Subcutaneous abdominal adipose tissue (tissue), 5 donors: ENCODE data around the gene SLC30A3.
"Not testable (repeated sequence)": the region's sequence is repeated elsewhere in the genome, so short reads cannot be mapped to it uniquely, and the experiment has no call there.

Source experiments
- H3K27ac ChIP-seq: one replicate; pipeline ENCODE4 v1.7.0; 2013; ENCODE audit warnings: low read depth, mild to moderate bottlenecking, inconsistent platforms, low read length, moderate library complexity
- H3K27me3 ChIP-seq, 5 donors: one replicate each; pipeline ENCODE4 v1.7.0; 2013; ENCODE audit warnings: low read length in 5 of 5, inconsistent platforms in 1 of 5; ENCODE audit not compliant: control insufficient read depth in 5 of 5, insufficient read depth in 4 of 5
- H3K36me3 ChIP-seq, 5 donors: one replicate each; pipeline ENCODE4 v1.7.0; 2013; ENCODE audit warnings: low read length in 5 of 5; ENCODE audit not compliant: control insufficient read depth in 5 of 5, insufficient read depth in 5 of 5
- H3K4me1 ChIP-seq, 5 donors: one replicate each; pipeline ENCODE4 v1.7.0; 2013; ENCODE audit warnings: low read length in 5 of 5, mild to moderate bottlenecking in 3 of 5, moderate library complexity in 1 of 5; ENCODE audit not compliant: control insufficient read depth in 5 of 5, insufficient read depth in 5 of 5
- H3K4me3 ChIP-seq, 5 donors: one replicate each; pipeline ENCODE4 v1.7.0; 2013; ENCODE audit warnings: low read length in 5 of 5, low read depth in 1 of 5
- H3K9ac ChIP-seq, 5 donors: one replicate each; pipeline ENCODE4 v1.7.0; 2013; ENCODE audit warnings: low read length in 5 of 5, mild to moderate bottlenecking in 4 of 5, moderate library complexity in 3 of 5
- H3K9me3 ChIP-seq, 5 donors: one replicate each; pipeline ENCODE4 v1.7.0; 2013; ENCODE audit warnings: low read length in 5 of 5; ENCODE audit not compliant: control insufficient read depth in 5 of 5
- donor health status: healthy.
- donor health status: healthy.
- donor health status: healthy.
- donor health status: healthy.
- donor health status: healthy.

Gene SLC30A3

DNA sequence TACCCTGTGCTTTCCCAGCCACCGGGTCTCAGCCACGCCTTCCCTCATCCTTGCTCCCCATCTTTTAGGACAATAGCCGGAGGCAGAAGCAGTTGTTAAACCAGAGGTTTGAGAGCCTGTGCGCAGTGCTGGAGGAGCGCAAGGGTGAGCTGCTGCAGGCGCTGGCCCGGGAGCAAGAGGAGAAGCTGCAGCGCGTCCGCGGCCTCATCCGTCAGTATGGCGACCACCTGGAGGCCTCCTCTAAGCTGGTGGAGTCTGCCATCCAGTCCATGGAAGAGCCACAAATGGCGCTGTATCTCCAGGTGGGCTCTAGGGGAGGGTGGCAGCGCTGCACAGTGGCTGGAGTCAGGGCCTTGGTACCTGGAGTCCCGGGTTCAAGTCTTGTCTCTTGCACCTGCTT lies 42.7 kb upstream of the SLC30A3 start:
- H3K4me1 ChIP-seq, result peaks cover 4 to 31% (median 23%) of the 10 kb centered on the region in 5 donors
- H3K27ac ChIP-seq, result no peak overlapping the region

DNA sequence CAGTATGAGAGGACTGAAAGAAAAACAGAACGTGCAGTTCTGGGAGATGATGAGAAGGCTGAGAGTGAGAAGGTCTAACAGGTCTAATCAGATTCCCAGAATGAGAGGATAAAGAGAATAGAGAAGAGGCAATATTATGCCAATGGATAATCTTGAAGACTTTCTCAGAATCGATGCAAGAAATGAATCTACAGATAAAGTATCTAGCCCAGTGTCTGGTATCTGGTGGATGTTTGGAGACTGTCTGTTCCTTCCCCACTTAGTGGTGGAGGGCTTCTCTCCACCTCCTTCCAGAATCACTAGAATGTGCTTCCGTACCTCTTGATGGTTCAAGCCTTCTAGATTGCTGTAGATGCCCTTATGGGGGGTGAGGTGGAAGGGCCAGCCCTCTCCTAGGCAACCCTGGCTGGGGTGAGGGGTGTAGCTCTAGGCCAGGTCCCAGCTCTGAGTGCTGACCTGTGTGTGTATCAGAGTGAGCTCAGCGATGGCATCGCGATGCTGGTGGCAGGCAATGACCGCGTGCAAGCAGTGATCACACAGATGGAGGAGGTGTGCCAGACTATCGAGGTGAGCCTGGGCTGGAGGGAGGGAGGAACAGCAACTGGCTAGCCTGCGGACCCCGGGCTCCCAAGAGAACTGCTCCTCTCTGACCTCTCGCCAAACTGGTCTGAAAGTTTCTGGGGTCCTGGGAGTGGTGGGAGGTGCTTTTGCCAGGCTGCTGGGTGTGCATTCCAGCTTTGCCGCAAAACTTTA lies 41.8 kb upstream of the SLC30A3 start:
- no peaks in the 10 kb centered on the region for H3K9me3 ChIP-seq
- H3K27ac ChIP-seq, result no peak overlapping the region
- H3K27me3 ChIP-seq, result peaks cover 27 to 40% (median 35%) of the 10 kb centered on the region in 5 donors
- H3K4me3 ChIP-seq, result no peak overlapping the region
- peaks cover 4 to 31% (median 23%) of the 10 kb centered on the region in 5 donors for H3K4me1 ChIP-seq
- no peak overlapping the region for H3K9ac ChIP-seq
- H3K36me3 ChIP-seq, result peaks cover 0 to 9% (median 4%) of the 10 kb centered on the region in 5 donors

More for the DNA sequence above, 42.7 kb upstream of the SLC30A3 start:
- Histone ChIP-seq H3K4me3 (no peak overlapping the region), H3K36me3 (peaks cover 0 to 15% (median 6%) of the 10 kb centered on the region in 5 donors), H3K27me3 (peaks cover 27 to 40% (median 35%) of the 10 kb centered on the region in 5 donors), H3K9ac (no peak overlapping the region), H3K9me3 (no peaks in the 10 kb centered on the region)

DNA sequence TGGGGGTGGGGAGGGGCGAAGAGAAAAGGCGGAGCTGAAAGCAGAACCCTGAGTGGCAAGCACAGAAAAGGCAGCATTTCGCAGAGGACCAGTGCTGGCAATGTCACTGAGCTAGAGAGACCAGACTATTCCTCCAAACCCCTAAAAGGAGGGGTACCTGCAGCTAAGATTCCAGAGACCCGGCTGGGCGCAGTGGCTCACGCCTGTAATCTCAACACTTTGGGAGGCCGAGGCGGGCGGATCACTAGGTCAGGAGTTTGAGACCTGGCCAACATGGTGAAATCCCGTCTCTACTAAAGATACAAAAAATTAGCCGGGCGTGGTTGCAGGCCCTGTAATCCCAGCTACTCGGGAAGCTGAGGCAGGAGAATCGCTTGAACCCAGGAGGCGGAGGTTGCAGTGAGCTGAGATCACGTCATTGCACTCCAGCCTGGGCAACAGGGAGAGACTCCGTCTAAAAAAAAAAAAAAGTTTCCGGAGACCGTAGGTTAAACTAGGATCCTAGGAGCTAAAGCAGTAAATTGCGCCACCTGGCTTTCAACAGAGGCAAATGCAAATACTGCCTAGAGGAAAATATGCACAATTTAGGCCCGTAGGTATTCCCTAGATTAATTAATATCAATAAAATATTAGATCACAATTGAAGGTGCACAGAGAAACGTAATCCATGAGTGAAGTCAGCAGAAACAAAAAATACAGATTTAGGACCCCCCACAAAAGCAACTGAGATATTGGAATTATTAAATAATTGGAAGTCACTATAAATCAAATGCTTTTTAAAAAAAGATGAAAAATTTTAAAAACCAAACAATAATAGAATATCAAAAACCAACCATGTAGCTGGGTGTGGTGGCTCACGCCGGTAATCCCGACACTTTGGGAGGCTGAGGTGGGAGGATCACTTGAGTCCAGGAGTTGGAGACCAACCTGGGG lies 40.5 kb upstream of the SLC30A3 start:
- H3K4me1 ChIP-seq, result peaks cover 1 to 28% (median 22%) of the 10 kb centered on the region in 5 donors
- H3K27ac ChIP-seq, result no peak overlapping the region
- peak overlapping the region; percentile 42 to 59 (median 55) for H3K4me3 ChIP-seq
- peaks cover 24 to 38% (median 34%) of the 10 kb centered on the region in 5 donors for H3K27me3 ChIP-seq
- no peaks in the 10 kb centered on the region for H3K36me3 ChIP-seq
- H3K9ac ChIP-seq, result peak overlapping the region in 4 of 5 donors; percentile 15 to 69 (median 58)
- H3K9me3 ChIP-seq, result no peaks in the 10 kb centered on the region

DNA sequence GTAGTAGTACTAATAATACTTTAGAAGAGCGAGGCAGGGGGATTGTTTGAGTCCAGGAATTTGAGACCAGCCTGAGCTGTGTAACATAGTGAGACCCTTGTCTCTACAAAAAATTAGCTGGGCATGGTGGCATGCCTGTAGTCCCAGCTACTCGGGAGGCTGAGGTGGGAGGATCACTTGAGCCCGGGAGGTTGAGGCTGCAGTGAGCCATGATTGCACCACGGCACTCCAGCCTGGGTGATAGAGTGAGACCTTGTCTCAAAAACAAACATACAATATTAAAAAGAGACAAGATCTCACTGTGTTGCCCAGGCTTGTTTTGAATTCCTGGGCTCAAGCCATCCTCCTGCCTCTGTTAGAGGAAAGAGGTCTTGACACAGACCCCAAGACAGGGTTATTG lies 37.8 kb upstream of the SLC30A3 start:
- not testable (repeated sequence) for H3K27ac ChIP-seq, H3K36me3 ChIP-seq

DNA sequence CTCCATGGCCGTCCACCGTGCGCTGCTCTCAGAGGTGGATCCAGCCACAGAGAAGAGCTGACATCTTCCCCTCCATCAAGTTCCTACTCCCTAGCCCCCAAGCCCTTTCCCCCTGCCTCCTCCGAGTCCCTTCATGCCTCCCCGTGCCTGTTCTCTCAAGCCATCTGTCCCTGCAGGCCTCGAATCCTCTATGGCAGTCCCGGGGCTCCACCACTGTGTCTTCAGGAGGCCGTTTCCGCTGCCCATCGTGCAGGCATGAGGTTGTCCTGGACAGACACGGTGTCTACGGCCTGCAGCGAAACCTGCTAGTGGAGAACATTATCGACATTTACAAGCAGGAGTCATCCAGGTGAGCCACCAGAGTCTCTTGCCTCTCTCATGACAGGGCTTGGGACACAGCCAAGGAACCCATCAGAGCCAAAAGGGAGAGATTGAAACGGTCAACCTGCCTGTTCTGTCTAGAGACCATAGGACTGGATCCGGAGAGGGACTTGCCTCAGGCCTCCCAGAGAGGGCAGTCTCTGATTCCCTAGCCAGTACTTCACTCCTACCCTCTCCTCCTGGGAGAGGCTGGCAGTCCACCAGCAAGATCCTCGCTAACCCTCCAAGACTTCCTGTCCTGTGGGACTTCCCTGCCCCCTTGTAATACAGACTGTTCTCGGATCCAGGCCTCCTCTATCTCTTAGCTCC lies 35.7 kb upstream of the SLC30A3 start:
- Histone ChIP-seq H3K9me3 (no peaks in the 10 kb centered on the region), H3K36me3 (no peaks in the 10 kb centered on the region), H3K4me3 (no peak overlapping the region), H3K9ac (no peak overlapping the region), H3K27ac (no peak overlapping the region), H3K4me1 (peaks cover 0 to 5% (median 4%) of the 10 kb centered on the region in 5 donors), H3K27me3 (peaks cover 0 to 9% (median 5%) of the 10 kb centered on the region in 5 donors)

More for the DNA sequence above, 37.8 kb upstream of the SLC30A3 start:
- not testable (repeated sequence) for H3K9ac ChIP-seq, H3K4me3 ChIP-seq, H3K9me3 ChIP-seq, H3K4me1 ChIP-seq
- peaks cover 0 to 13% (median 9%) of the 10 kb centered on the region in 5 donors for H3K27me3 ChIP-seq

DNA sequence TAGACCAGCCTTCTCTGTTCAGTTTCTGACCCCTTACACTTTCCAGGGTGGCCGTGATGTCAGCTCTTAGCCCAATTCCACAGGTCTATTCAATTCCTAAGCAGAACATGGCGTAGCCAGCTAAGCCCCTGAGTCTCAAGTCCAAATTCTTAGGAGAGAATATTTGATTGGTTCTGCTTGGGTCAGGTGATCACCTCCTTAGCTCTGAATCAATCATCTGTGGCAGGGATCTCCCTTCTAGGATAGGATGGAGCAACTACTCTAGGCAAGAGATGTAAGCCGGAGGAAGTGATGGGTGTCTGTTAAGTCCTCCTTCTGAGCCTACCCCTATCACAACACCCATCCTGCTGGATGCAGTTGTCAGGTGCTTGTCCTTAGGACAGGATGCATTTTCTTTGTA lies 34.3 kb upstream of the SLC30A3 start:
- Histone ChIP-seq H3K27me3 (peaks cover 0 to 9% (median 5%) of the 10 kb centered on the region in 5 donors), H3K36me3 (no peaks in the 10 kb centered on the region), H3K27ac (no peak overlapping the region), H3K4me3 (no peak overlapping the region), H3K9ac (no peak overlapping the region), H3K4me1 (peaks cover 0 to 4% (median 0%) of the 10 kb centered on the region in 5 donors), H3K9me3 (no peaks in the 10 kb centered on the region)

DNA sequence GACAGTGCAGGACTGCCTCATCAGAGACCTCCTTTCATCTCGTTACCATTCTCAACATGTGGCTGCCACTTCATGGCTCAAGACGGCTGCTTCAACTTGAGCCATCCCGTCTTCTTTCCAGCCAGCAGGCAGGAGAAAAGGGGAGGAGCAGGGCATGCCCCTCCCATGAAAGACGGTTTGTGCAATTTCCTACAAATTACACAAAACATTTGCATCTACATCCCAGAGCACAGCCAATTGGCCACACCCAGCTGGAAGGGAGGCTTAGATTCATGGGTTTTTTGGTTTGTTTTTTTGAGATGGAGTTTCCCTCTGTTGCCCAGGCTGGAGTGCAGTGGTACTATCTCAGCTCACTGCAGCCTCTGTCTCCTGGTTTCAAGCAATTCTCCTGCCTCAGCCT lies 33.6 kb upstream of the SLC30A3 start:
- H3K9ac ChIP-seq, result no peak overlapping the region
- no peaks in the 10 kb centered on the region for H3K9me3 ChIP-seq
- H3K27ac ChIP-seq, result no peak overlapping the region
- no peaks in the 10 kb centered on the region for H3K36me3 ChIP-seq
- H3K4me1 ChIP-seq, result peaks cover 0 to 4% (median 0%) of the 10 kb centered on the region in 5 donors
- H3K4me3 ChIP-seq, result no peak overlapping the region
- H3K27me3 ChIP-seq, result peaks cover 4 to 14% (median 10%) of the 10 kb centered on the region in 5 donors

DNA sequence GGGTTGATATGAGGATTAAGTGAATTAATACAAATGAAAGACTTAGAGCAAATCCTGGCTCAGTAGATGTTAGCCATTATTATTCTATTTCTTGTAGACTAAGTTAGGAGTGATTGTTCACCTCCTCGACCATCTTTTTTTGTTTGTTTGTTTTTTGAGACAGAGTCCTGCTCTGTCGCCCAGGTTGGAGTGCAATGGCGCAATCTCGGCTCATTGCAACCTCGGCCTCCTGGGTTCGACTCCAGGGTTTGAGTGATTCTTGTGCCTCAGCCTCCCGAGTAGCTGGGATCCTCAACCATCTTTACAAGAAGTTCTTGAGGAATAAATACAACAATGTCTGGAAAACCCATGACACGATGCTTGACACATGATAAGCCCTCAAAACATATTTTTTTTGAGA lies 32.1 kb upstream of the SLC30A3 start:
- Histone ChIP-seq H3K27me3 (peaks cover 7 to 14% (median 11%) of the 10 kb centered on the region in 5 donors), H3K9me3 (no peaks in the 10 kb centered on the region), H3K36me3 (no peaks in the 10 kb centered on the region), H3K9ac (no peak overlapping the region), H3K27ac (no peak overlapping the region), H3K4me3 (no peak overlapping the region), H3K4me1 (peaks cover 0 to 4% (median 0%) of the 10 kb centered on the region in 5 donors)

DNA sequence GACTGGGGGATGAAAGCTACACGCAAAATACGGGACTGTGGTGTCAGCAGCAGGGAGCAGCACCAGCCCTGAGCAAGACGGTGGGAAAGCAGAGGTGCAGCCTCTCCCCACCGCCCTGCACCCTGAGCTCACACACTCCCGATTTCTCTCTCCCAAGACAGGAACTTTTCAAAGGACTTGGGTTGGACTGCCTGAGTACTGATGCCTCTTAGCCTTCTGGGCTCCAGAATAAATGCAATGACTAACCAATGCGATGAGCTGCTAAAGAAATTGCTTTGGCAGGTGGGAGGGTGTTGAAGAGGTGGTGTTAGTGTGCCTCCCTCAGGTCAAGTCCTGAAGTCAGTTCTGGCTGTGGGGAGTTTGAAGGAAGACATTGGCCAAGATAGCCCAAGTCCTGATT lies 29.0 kb upstream of the SLC30A3 start:
- H3K27ac ChIP-seq, result no peak overlapping the region
- no peak overlapping the region for H3K4me3 ChIP-seq
- peaks cover 0 to 8% (median 0%) of the 10 kb centered on the region in 5 donors for H3K4me1 ChIP-seq
- no peaks in the 10 kb centered on the region for H3K9me3 ChIP-seq
- H3K36me3 ChIP-seq, result no peaks in the 10 kb centered on the region
- no peak overlapping the region for H3K9ac ChIP-seq
- H3K27me3 ChIP-seq, result peaks cover 6 to 9% (median 7%) of the 10 kb centered on the region in 5 donors
